Effector memory CD8-positive, alpha-beta T cell (primary cell): ENCODE data around the gene GATAD2A.

Experiments
- ATAC-seq: fragments of 150-1000 bp; cut with Tn5 transposase; replicated peaks from 2 replicates; pipeline ENCODE4 v1.10.0; 2021; ENCODE audit warnings: mild to moderate bottlenecking, moderate library complexity
- DNase-seq, 3 experiments: peaks; one replicate each; pipeline ENCODE4 v3.0.0; 2021
- H3K27ac Mint-ChIP-seq, 2 donors: one replicate each; pipeline ENCODE4 v1.8.0; 2022; ENCODE audit warnings: mild to moderate bottlenecking in 2 of 2, mixed read lengths in 2 of 2, moderate library complexity in 2 of 2
- H3K27me3 Mint-ChIP-seq, 2 donors: one replicate each; pipeline ENCODE4 v1.8.0; 2022; ENCODE audit warnings: mixed read lengths in 2 of 2
- H3K36me3 Mint-ChIP-seq: one replicate; pipeline ENCODE4 v1.8.0; 2022; ENCODE audit warnings: mild to moderate bottlenecking, moderate library complexity, mixed read lengths; ENCODE audit not compliant: insufficient read depth
- H3K4me1 Mint-ChIP-seq, 2 donors: one replicate each; pipeline ENCODE4 v1.8.0; 2022; ENCODE audit warnings: low read depth in 2 of 2, mixed read lengths in 2 of 2
- H3K4me3 Mint-ChIP-seq, 2 donors: one replicate each; pipeline ENCODE4 v1.8.0; 2022; ENCODE audit warnings: mild to moderate bottlenecking in 2 of 2, mixed read lengths in 2 of 2, moderate library complexity in 2 of 2
- H3K9me3 Mint-ChIP-seq, 2 donors: one replicate each; pipeline ENCODE4 v1.8.0; 2022; ENCODE audit warnings: mixed read lengths in 2 of 2

The GATAD2A gene

DNA sequence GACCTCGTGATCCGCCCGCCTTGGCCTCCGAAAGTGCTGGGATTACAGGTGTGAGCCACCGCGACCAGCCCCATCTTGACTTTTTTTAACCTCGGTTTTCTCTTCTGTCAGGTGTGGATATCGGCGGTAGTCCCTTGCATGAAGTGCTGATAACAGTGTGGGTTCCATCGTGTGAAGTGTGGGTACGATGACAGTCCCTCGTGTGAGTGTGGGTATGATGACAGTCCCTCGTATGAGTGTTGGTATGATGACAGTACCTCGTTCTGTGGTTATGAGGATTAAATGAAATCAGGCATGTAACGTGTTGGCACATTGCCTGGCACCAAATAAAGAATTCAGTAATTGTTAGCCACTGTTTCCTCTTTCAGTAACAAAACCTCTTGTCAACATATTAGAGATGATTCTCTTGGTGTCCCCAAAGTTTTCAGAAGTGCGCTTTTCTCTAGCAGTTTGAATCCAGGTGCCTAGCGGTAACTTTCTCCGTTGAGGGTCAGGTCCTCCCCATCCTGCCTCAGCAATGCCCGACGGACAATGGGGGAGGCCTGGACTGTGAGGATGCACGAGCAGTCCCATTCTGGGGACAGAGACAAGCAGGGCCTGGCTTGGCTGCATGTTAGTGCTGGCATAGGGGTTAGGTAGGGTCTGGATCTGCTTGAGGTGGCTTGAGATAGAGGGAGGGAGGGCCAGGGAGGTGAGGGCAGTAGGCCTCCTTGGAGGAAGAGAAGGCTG, 15.3 kb downstream of the GATAD2A start:
- Mint-ChIP-seq H3K27me3 (no peaks in the 10 kb centered on the region), H3K36me3 (peaks cover 45% of the 10 kb centered on the region), H3K27ac (peak overlapping the region; percentile 94 to 96), H3K9me3 (peaks cover 0 to 2% of the 10 kb centered on the region in 2 donors), H3K4me1 (peaks cover 63 to 67% of the 10 kb centered on the region in 2 donors), H3K4me3 (peak overlapping the region; percentile 76 to 78)
- peak; percentile 98 for ATAC-seq
- peak; percentile 58 to 70 (median 63) for DNase-seq

- DNase-seq, result no peak
- H3K4me1 Mint-ChIP-seq, result peaks cover 63 to 66% of the 10 kb centered on the region in 2 donors
- peaks cover 0 to 2% of the 10 kb centered on the region in 2 donors for H3K9me3 Mint-ChIP-seq
- peaks cover 39% of the 10 kb centered on the region for H3K36me3 Mint-ChIP-seq
- H3K4me3 Mint-ChIP-seq, result peak overlapping the region; percentile 76 to 78
- H3K27me3 Mint-ChIP-seq, result no peaks in the 10 kb centered on the region
- no peak for ATAC-seq
- peak overlapping the region; percentile 94 to 96 for H3K27ac Mint-ChIP-seq
Observed at GRCh38 chr19:19421299-19421696, 15.8 kb downstream of the GATAD2A start.

GRCh38 chr19:19422156-19422555, 16.7 kb downstream of the GATAD2A start:
- Mint-ChIP-seq H3K27ac (peak overlapping the region; percentile 94 to 96), H3K4me1 (peaks cover 68 to 70% of the 10 kb centered on the region in 2 donors), H3K36me3 (peaks cover 47% of the 10 kb centered on the region), H3K27me3 (no peaks in the 10 kb centered on the region), H3K4me3 (peak overlapping the region; percentile 76 to 78), H3K9me3 (peaks cover 0 to 2% of the 10 kb centered on the region in 2 donors)
- ATAC-seq (no peak), DNase-seq (no peak)

DNA sequence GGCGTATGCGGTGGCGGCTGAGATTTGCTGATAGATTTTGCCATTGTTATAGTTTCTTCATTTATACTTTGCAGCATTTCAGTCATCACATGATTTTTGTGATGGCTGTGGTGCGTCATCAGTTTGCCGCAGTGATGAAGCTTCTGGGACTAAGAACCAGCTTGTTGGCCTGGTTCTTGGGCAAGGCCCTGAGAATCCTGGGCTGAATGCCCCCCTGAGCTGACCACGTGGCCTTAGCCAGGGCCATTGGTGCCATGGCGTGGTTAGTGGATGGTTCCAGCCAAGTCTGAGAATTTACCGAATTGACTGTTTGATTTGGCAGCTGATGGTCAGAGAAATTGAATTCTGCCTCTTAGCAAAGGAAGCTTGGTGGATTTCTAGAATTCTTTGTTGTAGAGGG, 17.8 kb downstream of the GATAD2A start:
- H3K9me3 Mint-ChIP-seq, result peaks cover 0 to 2% of the 10 kb centered on the region in 2 donors
- ATAC-seq (no peak), DNase-seq (no peak)
- H3K27ac Mint-ChIP-seq, result peak overlapping the region in 1 of 2 donors; percentile 96
- H3K36me3 Mint-ChIP-seq, result peaks cover 50% of the 10 kb centered on the region
- peak overlapping the region; percentile 51 to 76 for H3K4me3 Mint-ChIP-seq
- H3K4me1 Mint-ChIP-seq, result peaks cover 66 to 70% of the 10 kb centered on the region in 2 donors
- H3K27me3 Mint-ChIP-seq, result no peaks in the 10 kb centered on the region

- Mint-ChIP-seq H3K36me3 (peaks cover 60% of the 10 kb centered on the region), H3K4me1 (peaks cover 71 to 77% of the 10 kb centered on the region in 2 donors), H3K27me3 (no peaks in the 10 kb centered on the region), H3K27ac (peak overlapping the region; percentile 46 to 51), H3K9me3 (peaks cover 0 to 2% of the 10 kb centered on the region in 2 donors), H3K4me3 (peak overlapping the region in 1 of 2 donors; percentile 37)
- DNase-seq, result no peak
- no peak for ATAC-seq
Observed at GRCh38 chr19:19425170-19425875, 19.8 kb downstream of the GATAD2A start.

DNA sequence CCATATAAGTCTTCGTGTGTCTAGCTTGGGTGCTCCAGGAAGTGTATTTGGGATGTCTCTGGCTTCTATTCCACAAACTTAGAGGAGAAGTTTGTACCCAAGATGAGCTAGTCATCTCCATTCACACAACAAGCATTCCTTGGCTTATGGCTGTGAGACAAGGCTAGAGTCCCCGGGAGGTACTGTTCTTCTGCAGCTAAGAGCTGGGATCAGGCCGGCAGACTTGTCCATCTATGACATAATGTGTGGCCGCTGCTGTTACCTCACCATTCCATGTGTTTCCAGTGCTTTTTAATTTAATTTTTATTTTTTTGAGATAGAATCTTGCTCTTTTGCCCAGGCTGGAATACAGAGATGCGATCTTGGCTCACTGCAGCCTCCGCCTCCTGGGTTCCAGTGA, 20.7 kb downstream of the GATAD2A start:
- DNase-seq, result no peak
- Mint-ChIP-seq H3K27me3 (no peaks in the 10 kb centered on the region), H3K4me1 (peaks cover 69 to 76% of the 10 kb centered on the region in 2 donors), H3K27ac (peak overlapping the region in 1 of 2 donors; percentile 51), H3K36me3 (peaks cover 55% of the 10 kb centered on the region), H3K9me3 (no peaks in the 10 kb centered on the region), H3K4me3 (peak overlapping the region; percentile 5 to 37)
- ATAC-seq, result no peak

- Mint-ChIP-seq H3K36me3 (peaks cover 54% of the 10 kb centered on the region), H3K9me3 (no peaks in the 10 kb centered on the region), H3K4me1 (peaks cover 67 to 76% of the 10 kb centered on the region in 2 donors), H3K4me3 (peak overlapping the region in 1 of 2 donors; percentile 5), H3K27me3 (no peaks in the 10 kb centered on the region), H3K27ac (peak overlapping the region; percentile 51 to 92)
- ATAC-seq, result no peak
- no peak for DNase-seq
Observed at GRCh38 chr19:19426799-19427198, 21.3 kb downstream of the GATAD2A start.

DNA sequence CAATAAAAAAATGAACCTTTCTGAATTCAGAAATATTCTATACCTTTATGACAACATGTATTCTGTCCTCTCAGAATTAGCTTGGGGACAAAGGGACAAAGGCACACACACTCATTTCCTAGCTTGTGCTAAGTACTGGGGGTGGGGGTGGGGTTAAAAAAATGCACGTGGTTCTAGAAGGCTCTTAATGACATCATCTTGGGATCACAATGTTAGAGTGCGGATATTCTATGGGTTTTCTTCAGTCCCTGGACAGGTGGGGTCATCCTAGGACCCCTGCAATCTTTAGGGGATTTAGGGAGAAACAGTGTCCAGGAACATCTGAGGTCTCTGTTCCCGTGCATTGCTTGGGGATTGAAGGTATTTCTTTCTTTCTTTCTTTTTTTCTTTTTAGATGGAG, 21.8 kb downstream of the GATAD2A start:
- Mint-ChIP-seq H3K4me3 (peak overlapping the region in 1 of 2 donors; percentile 10), H3K4me1 (peaks cover 64 to 73% of the 10 kb centered on the region in 2 donors), H3K9me3 (no peaks in the 10 kb centered on the region), H3K27ac (peak overlapping the region; percentile 92), H3K27me3 (no peaks in the 10 kb centered on the region), H3K36me3 (peaks cover 55% of the 10 kb centered on the region)
- DNase-seq (no peak), ATAC-seq (no peak)

GRCh38 chr19:19427944-19428343, 22.5 kb downstream of the GATAD2A start:
- ATAC-seq (no peak), DNase-seq (no peak)
- Mint-ChIP-seq H3K4me3 (peak overlapping the region in 1 of 2 donors; percentile 10), H3K27me3 (no peaks in the 10 kb centered on the region), H3K36me3 (peaks cover 51% of the 10 kb centered on the region), H3K9me3 (no peaks in the 10 kb centered on the region), H3K4me1 (peaks cover 66 to 73% of the 10 kb centered on the region in 2 donors), H3K27ac (peak overlapping the region; percentile 92)

DNA sequence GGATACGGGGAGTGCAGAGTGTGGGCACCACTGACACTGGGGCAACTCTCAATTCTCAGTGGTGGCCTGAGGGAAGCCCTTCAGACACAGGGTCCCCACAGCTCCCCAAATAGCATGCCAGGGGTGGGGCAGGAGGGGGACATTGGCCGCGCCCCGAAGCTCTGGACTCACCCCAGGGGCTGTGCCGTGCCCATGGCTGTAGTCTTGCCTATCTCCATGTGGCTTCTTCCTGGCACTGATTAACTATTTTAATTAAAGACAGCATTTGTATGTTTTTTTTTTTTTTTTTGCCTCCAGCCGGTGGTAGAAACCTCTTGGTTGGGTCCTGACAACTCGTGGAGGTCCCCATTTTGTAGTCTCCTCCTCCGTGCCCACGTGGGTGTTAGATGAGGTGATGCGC, 23.3 kb downstream of the GATAD2A start:
- peak overlapping the region; percentile 1 to 58 for H3K4me3 Mint-ChIP-seq
- no peaks in the 10 kb centered on the region for H3K9me3 Mint-ChIP-seq
- H3K36me3 Mint-ChIP-seq, result peaks cover 50% of the 10 kb centered on the region
- H3K27ac Mint-ChIP-seq, result peak overlapping the region; percentile 92
- H3K4me1 Mint-ChIP-seq, result peaks cover 66 to 71% of the 10 kb centered on the region in 2 donors
- DNase-seq, result no peak
- ATAC-seq, result no peak
- no peaks in the 10 kb centered on the region for H3K27me3 Mint-ChIP-seq

DNA sequence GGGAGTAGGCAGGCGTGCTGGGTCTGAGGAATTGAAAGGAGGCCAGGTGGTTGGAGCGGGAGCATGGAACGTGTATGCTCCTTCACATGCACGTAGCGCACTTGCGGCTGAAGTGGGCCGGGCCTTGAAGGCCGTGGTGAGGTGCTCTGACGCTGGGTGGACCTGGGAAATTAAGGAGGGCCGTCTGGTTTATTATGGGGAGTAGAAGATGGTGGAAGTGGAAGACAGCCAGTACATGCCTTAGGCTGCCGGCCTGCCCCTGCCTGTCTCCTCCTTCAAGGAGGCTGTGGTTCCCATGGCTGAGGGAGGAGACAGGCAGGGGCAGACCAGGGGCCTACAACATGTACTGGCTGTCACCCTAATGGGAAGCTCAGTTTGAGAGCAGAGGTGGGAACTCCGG, 23.9 kb downstream of the GATAD2A start:
- Mint-ChIP-seq H3K27ac (peak overlapping the region; percentile 92), H3K27me3 (no peaks in the 10 kb centered on the region), H3K9me3 (no peaks in the 10 kb centered on the region), H3K36me3 (peaks cover 49% of the 10 kb centered on the region), H3K4me3 (peak overlapping the region; percentile 1 to 58), H3K4me1 (peaks cover 69 to 77% of the 10 kb centered on the region in 2 donors)
- DNase-seq (no peak), ATAC-seq (no peak)

DNA sequence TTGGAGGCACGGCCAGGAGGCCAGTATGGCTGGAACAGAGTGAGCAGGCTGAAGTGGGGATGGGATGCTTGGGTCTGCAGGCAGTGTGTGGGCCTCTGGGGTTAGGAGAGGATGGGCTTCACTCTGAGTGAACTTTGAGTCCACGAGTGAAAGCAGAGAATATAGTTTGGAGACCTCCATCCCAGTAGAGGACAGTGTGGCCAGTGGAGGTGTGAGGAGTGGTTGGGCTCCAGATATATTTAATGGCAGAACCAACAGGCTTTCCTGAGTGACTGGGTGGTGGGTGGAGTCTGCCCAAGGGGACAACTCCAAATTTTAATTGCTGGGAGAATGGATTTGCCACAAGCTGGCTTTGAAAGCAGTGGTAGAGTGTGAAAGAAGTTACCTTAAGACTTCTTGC, 27.3 kb downstream of the GATAD2A start:
- Mint-ChIP-seq H3K4me3 (peak overlapping the region; percentile 12 to 47), H3K9me3 (no peaks in the 10 kb centered on the region), H3K27me3 (no peaks in the 10 kb centered on the region), H3K36me3 (peaks cover 52% of the 10 kb centered on the region), H3K27ac (peak overlapping the region; percentile 90 to 91), H3K4me1 (peaks cover 63 to 79% of the 10 kb centered on the region in 2 donors)
- DNase-seq (no peak), ATAC-seq (no peak)

- Mint-ChIP-seq H3K27me3 (no peaks in the 10 kb centered on the region), H3K4me3 (peak overlapping the region in 1 of 2 donors; percentile 3), H3K27ac (peak overlapping the region; percentile 90 to 91), H3K36me3 (peaks cover 48% of the 10 kb centered on the region), H3K4me1 (peaks cover 60 to 79% of the 10 kb centered on the region in 2 donors), H3K9me3 (no peaks in the 10 kb centered on the region)
- DNase-seq, result no peak
- no peak for ATAC-seq
Observed at GRCh38 chr19:19433666-19434213, 28.3 kb downstream of the GATAD2A start.
